HG03460 (cell line): ENCODE results near the gene F2RL2.

ENCODE experiments used
- ATAC-seq: cut with Tn5 transposase; IDR thresholded peaks from one replicate; pipeline ENCODE4 v1.9.1; 2021; ENCODE audit not compliant: unreplicated experiment

F2RL2 gene, protein sequence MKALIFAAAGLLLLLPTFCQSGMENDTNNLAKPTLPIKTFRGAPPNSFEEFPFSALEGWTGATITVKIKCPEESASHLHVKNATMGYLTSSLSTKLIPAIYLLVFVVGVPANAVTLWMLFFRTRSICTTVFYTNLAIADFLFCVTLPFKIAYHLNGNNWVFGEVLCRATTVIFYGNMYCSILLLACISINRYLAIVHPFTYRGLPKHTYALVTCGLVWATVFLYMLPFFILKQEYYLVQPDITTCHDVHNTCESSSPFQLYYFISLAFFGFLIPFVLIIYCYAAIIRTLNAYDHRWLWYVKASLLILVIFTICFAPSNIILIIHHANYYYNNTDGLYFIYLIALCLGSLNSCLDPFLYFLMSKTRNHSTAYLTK

DNA sequence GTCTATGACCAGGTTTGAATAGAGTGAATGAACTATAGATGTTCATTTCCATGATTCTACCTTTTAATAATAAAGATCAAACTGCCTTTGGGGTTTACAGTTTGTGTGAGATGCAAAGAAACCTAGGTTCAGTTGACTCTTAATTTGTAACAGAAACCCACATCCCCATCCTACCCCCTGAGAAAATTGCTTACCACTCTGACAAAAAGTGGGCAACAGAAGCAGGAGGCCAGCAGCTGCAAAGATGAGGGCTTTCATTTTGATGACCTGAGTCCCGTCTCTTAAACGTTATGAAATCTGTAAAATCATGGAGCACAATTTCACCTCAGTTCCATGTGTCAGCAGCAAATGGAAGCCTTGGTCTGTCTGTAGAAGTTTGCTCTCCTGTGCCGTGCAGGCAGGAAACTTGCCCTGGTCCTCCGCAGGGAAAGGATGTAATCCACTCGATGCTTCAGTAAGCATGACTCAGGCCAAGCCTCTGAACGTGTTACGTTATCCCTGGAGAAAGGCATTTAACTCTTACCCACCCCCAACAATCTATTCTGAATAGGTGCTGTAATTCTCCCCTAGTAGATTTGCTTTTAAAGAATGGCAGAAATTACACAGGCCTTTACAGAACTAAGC is at the start of gene F2RL2:
F2RL2 (minus strand) TSS at position 431 of the 624 bp plus-strand sequence; CDS start at position 258, 173 bp downstream.
- no peak for ATAC-seq

DNA sequence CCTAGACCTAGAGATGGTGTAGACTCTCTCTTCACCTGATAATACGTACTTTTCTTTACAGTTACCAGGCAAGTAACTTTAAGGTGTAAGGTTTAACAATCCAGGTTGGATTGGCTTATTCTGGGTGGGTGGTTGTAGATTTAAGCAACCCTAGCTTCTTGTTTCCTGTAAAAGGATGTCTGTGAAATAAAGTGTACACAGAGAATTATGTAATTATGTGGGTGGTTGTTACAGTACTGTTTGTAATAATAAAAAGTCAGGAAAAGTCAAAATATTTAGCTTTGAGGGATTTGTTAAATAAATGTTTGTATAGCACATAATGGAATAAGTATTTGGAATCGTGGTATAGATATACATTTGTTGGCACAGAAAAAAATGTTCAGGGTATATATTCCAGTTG is 49.0 kb upstream of the F2RL2 start:
- ATAC-seq = no peak

DNA sequence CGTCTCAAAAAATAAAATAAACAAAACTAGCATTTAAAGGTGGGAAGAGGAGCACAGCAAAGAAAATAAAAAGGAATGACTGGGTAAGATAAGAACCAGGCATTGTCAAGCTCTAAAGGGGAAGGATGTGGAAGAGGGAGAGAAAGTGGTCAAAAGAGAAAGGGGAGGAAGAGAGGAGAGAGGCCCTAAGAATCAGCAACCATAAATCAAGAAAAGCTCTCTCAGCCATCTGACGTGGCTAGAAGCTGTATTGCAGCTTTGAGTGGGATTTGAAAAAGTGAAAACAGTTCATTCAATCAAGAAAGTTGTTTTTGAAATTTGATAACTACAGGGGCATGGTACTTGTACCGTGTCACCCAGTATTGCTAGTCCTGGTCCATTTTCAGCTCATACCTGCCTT is 47.3 kb upstream of the F2RL2 start:
- no peak for ATAC-seq

DNA sequence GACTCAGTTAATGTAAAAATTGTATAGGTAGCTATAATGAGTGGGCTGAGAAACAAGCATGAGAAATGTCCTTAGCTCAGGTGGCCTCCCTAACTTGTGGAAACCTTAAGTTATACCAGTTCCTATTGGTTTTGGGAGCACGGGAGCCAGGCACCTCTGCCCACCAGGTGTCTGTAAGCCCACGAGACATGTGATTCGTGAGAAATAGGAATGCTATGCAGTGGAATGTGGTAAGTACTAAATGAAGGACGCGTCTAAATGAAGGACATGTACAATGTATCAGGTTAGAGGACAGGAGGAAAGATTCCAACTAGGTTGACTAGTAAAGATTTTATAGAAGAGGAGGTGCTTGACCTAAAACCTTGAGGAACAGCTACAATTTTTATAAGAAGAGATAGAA is 46.0 kb upstream of the F2RL2 start:
- no peak for ATAC-seq

DNA sequence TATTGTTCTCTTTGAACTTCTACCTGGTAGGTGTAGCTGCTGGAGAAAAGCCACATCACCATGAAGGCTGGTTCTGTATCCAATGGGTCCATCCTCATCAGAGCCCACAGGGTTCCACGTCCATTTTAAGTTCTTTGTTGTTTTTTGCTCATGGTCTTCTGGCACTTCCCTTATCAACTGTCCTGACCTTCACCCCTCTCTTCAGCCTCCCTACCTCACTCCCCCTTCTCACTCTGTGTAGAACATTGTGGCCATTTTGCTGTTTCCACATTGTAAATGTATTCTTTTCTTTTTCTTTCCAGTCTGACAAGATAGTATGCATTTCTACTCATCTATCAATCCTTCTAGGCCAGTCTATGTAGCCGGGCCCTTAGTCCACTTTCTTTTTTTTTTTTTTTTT is 44.3 kb upstream of the F2RL2 start:
- ATAC-seq = no peak

DNA sequence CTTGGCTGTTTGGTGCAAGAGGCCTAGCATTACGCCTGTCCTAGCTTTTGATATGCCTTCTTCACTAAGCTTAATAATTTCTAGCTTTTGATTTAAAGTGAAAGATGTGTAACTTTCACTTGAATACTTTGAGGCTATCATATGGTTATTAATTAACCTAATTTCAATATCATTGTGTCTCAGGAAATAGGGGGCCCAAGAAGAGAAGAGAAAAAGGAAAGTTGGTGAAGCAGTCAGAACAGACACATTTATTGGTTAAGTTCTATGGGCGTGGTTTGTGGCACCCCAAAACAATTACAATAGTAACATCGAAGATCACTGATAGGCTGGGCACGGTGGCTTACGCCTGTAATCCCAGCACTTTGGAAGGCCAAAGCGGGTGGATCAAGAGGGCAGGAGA is 40.9 kb upstream of the F2RL2 start:
- no peak for ATAC-seq

DNA sequence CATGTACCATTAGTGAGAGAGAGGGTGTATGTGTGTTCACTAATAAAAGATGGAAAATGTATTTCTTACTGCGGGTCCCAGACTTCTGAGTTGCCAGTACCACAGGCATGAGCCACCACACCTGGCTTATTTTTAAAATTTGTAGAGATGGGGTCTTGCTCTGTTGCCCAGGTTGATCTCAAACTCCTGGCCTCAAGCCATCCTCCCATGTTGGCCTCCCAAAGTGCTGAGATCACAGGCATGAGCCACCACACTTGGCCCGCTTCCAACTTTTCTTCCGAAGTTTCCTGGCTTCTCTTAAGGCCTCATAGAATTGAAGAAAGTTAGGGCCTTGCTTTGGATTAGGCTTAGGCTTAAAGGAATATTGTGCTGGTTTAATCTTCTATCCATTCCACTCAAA is 40.4 kb upstream of the F2RL2 start:
- ATAC-seq = no peak

DNA sequence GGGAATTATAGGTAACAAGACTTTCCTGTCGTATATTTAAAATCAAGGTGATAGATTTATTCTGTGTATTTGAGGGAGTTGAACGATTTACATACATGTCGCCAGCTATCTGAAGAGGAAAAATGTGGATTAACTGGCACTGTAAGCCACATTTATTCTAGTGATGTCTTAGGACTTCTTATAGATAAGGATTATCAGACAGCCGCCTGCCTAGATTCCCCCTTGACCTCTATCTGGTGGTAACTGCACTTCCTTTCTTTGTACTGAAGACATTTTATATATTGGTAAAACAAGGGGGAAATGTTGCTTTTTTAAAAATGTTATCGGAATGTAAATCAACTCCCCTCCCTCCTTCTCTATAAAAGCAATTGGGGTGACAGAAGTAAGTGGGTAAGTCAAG is 39.3 kb upstream of the F2RL2 start:
- ATAC-seq = no peak

DNA sequence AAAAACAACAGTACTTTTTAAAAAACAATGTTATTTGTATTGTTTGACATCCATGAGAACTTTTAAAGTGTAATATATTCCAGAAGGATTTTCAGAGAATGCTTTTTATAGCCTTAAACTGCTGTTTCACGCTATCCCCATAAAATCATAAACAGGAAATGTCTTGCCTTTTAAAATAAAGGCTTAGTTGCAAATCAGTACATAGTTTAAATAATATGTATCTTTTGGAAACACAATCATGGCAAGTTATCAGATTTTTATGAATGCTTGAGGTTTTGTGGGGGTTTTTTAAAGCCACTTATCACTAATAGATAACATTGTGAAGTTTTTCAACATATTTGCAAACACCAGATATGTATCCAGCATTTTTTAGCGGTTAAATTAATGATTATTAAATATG is 37.2 kb upstream of the F2RL2 start:
- no peak for ATAC-seq

DNA sequence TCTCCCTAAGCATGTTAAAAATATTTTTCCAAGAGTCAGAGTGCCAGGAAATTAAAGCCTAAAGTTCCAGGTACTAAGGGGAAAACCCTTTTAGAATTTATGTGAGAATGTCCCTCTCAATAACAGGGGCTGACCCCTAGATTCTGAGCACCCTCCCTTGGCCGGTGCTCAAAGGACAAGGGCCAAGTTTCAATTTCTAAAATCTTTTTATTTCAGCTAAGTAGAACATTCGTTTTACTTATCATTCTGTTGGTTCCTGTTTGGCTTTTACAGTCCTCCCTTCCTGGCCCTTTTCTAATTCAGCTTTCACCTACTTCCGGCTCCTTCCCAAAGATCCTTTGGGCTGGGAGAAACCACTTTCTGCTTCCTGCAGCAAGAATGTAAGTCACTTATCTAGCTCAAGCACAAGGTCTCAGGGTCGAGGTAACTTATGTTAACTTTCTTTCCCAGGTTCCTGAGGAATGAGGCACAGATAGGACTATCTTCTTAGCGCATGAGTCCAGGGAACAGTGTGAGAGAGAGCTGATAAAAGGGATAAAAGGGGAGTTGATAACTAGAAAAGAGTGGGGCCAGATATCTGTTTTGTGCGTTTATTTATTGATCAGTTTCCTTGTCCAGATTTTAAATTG is 34.6 kb upstream of the F2RL2 start:
- ATAC-seq = no peak

DNA sequence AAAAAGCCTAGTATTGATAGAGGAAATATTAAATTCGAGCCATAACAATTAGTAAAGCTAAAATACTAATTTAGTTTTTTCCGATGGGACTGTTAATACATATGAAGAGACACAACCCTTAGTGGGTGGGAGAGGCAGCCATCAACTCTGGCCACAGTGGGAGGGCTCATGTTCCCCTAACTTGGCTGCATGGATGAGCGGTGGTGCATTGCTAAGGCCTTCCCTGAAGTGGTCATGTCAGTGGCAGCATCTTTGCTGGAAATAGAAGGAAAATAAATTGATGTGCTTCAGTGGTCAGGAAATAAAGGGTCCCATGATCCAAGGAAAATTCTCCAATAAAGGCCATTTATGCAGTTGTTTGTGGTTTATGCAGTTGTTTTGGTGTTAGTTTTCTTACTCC is 33.9 kb upstream of the F2RL2 start:
- ATAC-seq = no peak

DNA sequence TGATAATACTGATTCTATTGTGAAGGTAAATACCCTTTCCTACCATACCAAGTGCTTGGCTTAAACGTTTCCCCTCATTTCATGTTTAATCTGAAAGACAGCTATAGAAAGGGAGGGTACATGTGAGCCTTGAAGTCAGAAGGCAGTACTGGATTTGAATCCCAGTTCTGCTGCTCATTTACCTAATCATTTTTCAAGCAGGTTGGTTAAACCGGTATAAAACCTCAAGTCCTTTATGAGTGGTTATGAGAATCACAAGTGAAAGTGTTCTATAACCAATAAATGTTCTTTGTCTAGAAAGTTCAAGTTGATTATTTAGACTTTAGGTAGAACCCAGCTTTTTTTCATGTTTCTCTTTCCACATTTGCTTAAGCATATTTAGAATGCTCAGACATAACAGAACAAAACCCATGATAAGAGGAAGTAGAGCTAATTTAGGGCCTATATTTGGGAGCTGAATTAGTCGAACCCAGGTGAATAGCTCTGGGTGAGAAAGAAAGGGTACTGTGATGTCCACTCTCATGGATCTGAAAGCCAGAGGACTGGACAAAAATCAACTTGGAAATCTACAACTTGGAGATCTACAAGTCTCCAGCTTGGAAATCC is 29.7 kb upstream of the F2RL2 start:
- no peak for ATAC-seq

DNA sequence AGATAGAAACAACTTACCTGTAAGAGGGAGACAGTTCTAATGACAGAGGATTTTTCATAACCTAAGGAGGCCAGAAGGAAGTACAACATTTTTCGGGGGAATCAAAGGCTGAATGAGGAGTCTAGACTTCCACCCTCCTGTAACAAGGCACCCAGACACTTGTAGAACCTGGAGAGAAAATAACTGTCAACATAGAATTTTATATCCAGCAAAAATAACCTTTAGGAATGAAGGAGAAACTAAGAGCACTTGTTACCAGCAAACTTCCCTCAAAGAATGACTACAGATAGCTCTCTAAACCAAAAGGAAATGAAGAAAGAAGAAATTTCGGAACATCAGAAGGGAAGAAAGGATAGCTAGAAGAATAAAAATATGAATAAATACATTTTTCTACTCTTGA is 25.9 kb upstream of the F2RL2 start:
- ATAC-seq = no peak

DNA sequence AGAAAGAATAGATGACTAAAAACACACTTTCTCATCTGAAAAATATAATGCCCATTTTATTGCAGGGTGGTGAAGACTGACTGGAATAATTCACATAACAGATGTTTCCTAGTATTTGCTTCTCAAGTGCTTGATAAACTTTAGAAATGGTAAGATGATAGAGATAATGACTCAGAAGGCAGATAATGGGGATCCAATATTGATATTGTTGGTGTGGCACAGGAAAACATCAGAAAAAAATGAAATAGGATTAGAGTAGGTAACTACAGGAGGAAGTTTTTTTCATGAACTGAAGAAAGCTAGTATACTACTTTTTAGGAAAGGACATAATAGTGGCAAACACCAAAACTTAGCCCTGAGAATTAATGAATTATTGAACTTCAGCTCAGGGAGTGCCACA is 20.2 kb upstream of the F2RL2 start:
- no peak for ATAC-seq

DNA sequence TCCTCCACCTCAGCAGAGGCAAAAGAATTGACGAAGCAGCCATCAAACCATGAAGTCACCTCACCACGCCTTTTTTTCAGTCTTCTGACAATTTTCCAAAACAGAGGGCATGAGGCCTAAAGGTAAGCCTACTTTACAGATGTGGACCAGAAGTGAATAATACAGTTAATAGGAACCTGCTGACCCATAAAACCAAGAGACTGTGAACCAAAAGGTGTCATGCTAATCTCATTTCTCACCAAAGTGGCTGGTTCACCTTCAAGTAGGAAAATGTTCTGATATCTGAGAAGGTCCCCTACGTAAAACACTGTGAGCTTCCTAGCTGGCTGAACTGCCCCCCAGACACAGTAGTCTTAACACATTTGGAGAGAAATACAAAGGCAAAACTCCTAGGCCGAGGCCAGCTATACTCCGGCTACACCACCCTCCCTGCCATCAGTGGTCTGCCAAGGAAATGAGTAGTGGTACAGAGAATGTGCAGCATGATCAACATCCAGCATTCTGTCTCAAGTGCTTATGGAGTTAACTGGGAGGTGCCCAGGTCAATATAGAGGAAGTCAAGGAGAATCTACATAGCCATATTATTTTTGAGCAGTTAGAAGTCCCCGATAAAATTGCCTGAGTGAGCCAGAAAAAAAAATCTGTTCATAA is 19.3 kb upstream of the F2RL2 start:
- no peak for ATAC-seq

DNA sequence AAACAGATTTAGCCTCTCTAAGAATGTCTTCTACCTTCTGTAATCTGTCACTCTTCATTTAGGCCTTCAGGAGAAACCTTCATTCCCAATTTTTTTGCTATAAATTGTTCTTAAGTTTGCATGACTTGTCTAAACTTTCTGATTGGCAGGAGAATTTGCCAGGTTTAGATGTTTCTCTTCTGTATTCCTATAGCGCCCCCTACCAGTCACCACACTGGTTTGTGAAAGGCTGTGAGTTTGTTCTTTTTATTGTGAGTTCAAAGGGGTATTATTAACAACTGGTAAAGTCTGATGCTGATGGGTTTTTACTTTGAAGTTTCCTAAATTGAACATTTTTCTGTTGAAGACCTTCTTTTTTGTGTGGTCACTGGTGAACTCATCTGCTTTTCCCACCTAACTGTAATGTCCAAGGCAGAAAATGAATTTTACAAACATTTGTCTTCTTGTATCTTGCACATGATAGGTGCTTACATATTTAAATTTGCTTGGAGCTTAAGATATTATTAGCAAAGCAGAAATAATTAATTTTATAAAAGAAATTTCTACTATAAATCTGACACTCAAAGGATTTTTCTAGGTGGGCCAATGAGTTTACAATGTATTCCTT is 18.4 kb upstream of the F2RL2 start:
- ATAC-seq = no peak

DNA sequence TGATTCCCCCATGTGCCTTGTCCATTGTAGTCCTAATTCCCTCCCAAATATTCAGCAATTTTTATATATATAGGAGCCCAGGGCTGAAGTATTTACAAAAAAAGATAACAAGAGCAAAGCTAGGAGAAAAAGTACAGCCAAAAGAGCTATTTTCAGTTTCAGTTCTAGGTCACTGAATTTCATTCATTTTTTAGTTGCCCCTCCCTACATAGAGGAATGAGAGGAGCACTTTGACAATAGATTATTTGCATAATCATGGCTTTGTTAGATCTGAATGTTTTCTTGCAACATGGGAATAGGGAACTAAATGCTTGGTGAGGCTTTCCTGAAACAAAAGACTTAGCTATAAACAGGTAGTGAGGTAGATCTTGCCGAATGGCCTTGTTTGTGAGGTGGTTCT is 15.3 kb upstream of the F2RL2 start:
- no peak for ATAC-seq

DNA sequence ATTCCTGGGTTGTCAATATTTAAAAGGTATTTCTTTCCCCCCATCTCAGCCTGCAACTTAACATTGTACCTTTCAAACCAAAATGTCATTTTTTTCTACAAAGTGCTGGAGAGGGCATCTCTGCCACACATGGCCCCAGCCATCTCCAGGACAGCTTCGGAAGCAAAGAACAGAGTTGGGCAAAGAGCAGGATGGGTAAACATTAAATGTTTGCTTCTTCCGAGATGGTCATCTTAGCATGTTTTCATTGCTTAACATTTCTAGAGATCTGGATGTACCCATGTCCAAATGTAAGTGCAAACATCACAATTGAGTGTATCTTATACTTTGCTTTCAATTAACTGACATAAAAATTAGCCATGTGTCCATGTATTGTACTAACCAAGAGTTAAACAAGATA is 14.3 kb upstream of the F2RL2 start:
- no peak for ATAC-seq

DNA sequence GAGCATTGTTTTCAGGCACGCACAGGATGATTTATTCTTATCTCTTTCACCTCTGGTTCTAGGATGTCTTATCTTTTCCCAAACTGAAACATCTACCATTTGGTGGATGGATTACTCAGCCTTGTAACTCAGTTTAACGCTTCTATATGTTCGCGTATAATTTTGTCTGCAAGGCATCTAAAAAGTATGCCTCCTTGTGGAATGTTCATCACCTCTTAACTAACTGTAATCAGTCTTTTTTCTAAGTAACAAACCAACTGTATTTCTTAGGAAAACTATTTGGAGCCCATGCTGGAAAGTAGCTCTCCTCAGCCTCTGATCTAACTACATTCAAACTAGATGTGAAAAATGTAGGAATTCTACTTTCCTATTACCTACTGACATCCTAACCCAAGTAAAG is 11.5 kb upstream of the F2RL2 start:
- no peak for ATAC-seq

DNA sequence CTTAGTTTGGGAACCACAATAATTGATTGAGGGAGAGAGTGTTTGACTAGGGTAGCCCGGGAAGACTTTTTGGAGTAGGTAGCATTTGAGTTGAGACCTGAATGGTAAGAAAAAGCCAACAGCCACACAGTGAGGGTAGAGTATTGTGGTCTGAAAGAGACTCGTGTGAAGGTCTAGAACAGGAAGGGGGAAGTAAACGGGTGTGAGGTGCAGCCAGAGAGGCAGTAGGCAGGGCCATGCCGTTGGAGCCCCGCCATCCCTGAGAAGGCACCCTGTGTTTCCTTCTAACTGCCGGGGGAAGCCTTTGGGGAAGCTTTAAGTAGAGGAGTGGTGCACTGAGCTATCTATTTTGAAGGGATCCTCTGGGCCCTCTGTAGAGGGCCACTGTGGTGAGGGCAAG is 3.5 kb upstream of the F2RL2 start:
- ATAC-seq = no peak
